Vagina (tissue), 2 donors: ENCODE data around the gene SCRT2.

Source experiments
- POLR2A ChIP-seq, 2 donors: fragments of 450-650 bp; IDR thresholded peaks; one replicate each; pipeline ENCODE4 v1.6.1; 2017; ENCODE audit warnings: antibody characterized with exemption in 2 of 2, mild to moderate bottlenecking in 2 of 2, moderate library complexity in 2 of 2
- POLR2AphosphoS5 ChIP-seq, 2 donors: sonication (generic); formaldehyde crosslinking; IDR thresholded peaks; one replicate each; pipeline ENCODE4 v1.9.0; 2017; ENCODE audit warnings: antibody characterized with exemption in 2 of 2, mild to moderate bottlenecking in 2 of 2, low read depth in 1 of 2; ENCODE audit not compliant: insufficient read depth in 1 of 2
- TF ChIP-seq, protein P1 (sequence below), 3 experiments: fragments of 450-650 bp in 2 of 3; fragments of 200-600 bp in 1 of 3; sonication (generic) in 1 of 3; IDR thresholded peaks; one replicate each; pipeline ENCODE4 v1.5.1; 2017 to 2019; ENCODE audit warnings: antibody characterized with exemption in 3 of 3, mild to moderate bottlenecking in 2 of 3, moderate library complexity in 2 of 3

DNA sequence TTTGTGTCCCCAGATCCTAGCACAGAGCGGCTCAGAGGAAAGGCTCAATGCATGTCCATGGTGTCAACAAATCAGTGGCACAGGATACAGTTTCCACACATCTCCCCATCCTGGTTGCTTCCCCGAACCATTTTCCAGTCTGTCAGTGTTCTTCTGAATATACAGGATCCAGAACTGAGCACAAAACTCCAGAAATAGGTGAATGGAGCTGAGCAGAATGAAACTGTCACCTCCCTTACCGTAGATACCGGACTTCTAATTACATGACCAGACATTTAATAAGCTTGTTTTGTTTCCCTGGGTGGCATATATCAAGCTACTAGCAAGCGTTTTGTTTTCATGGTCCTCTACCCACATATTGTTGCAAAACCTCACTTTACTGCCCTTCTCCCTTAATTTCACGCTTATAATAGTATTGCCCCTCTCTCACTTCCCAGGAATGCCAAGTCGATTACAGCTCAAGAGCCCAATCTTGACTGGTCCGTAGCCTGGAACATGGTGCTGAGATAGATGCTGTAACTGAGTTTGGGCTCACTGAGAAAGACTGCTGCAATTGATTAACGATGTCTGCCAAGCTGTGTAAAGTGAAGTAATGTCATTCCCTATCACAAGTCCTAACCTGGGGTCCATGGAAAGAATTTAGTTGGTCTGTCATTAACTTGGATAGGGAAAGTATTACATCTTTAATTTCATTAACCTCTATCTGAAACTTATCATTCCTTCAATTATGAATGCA lies 12.0 kb upstream of the SCRT2 start:
- TF ChIP-seq, protein P1, sequence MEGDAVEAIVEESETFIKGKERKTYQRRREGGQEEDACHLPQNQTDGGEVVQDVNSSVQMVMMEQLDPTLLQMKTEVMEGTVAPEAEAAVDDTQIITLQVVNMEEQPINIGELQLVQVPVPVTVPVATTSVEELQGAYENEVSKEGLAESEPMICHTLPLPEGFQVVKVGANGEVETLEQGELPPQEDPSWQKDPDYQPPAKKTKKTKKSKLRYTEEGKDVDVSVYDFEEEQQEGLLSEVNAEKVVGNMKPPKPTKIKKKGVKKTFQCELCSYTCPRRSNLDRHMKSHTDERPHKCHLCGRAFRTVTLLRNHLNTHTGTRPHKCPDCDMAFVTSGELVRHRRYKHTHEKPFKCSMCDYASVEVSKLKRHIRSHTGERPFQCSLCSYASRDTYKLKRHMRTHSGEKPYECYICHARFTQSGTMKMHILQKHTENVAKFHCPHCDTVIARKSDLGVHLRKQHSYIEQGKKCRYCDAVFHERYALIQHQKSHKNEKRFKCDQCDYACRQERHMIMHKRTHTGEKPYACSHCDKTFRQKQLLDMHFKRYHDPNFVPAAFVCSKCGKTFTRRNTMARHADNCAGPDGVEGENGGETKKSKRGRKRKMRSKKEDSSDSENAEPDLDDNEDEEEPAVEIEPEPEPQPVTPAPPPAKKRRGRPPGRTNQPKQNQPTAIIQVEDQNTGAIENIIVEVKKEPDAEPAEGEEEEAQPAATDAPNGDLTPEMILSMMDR (IDR thresholded peaks at IDR 0.05) = no peak
- TF ChIP-seq POLR2AphosphoS5 (IDR thresholded peaks at IDR 0.05; ENCODE audit: insufficient read depth in 1 of 2, low read depth in 1 of 2) (no peak), POLR2A (IDR thresholded peaks at IDR 0.05) (no peak)
